ENCODE measurements around the gene NACC1. TPM values are rescaled to one million over a fixed set of nuclear protein-coding genes. Genes with fewer than 3 reads are reported as not detected.
"Not testable (repeated sequence)": the region's sequence is repeated elsewhere in the genome, so short reads cannot be mapped to it uniquely, and the experiment has no call there.

The NACC1 gene
- total and polyA plus RNA-seq, 7 donors, result 11.9 to 63.4 (median 43.5) TPM

DNA sequence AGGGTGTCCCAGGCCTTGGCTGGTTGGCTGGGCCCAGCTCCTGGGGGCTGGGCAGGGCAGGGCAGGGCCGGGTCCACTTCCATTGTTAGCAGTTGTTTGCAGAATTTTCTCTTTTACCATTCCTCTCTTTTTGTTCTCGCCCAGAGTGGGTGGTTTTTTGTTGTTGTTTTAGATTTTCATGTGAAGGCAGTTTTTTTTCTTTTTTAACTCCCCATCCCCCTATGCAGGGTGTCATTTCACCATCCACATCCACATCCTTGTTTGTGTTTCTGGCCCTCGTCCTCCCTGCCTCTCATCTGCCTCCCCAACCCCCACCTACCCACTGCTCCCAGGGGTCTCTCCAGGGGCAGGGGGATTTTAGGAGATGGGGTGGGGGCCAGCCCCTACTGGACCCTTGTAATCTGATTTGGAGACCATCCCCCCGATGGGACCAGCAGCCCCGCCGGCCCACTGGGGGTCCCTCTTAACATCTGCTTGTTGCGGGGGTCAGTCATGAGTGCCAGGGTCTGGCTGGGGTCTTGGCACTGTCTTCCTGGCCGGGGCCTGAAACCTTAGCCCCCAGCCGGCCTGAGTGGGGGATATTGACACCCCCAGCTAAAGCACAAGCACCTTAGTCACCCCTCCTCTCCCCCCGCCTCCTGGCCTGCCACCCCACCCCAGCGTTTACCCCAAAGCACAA is 21.7 kb downstream of the NACC1 start:
- 71 to 79% (median 75%) methylated on average over 11 of the region's 11 CpGs for WGBS, 3 donors
- H3K27ac ChIP-seq, result no peak overlapping the region
- ATAC-seq (no peak), DNase-seq (no peak)
- H3K9me3 ChIP-seq, result no peaks in the 10 kb centered on the region
- no peaks in the 10 kb centered on the region for H3K27me3 ChIP-seq (ENCODE audit: insufficient read depth in 3 of 3, low read length in 2 of 3)
- peaks cover 0 to 64% of the 10 kb centered on the region in 2 donors for H3K36me3 ChIP-seq (ENCODE audit: insufficient read depth in 1 of 2, low read depth in 1 of 2)
- TF ChIP-seq, protein P1, sequence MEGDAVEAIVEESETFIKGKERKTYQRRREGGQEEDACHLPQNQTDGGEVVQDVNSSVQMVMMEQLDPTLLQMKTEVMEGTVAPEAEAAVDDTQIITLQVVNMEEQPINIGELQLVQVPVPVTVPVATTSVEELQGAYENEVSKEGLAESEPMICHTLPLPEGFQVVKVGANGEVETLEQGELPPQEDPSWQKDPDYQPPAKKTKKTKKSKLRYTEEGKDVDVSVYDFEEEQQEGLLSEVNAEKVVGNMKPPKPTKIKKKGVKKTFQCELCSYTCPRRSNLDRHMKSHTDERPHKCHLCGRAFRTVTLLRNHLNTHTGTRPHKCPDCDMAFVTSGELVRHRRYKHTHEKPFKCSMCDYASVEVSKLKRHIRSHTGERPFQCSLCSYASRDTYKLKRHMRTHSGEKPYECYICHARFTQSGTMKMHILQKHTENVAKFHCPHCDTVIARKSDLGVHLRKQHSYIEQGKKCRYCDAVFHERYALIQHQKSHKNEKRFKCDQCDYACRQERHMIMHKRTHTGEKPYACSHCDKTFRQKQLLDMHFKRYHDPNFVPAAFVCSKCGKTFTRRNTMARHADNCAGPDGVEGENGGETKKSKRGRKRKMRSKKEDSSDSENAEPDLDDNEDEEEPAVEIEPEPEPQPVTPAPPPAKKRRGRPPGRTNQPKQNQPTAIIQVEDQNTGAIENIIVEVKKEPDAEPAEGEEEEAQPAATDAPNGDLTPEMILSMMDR (IDR thresholded peaks at IDR 0.05), result no peak
- H3K4me1 ChIP-seq, result peaks cover 4% of the 10 kb centered on the region
- intact Hi-C loops (cut with DNase I), result no loop called here
- no peak overlapping the region for H3K4me3 ChIP-seq

DNA sequence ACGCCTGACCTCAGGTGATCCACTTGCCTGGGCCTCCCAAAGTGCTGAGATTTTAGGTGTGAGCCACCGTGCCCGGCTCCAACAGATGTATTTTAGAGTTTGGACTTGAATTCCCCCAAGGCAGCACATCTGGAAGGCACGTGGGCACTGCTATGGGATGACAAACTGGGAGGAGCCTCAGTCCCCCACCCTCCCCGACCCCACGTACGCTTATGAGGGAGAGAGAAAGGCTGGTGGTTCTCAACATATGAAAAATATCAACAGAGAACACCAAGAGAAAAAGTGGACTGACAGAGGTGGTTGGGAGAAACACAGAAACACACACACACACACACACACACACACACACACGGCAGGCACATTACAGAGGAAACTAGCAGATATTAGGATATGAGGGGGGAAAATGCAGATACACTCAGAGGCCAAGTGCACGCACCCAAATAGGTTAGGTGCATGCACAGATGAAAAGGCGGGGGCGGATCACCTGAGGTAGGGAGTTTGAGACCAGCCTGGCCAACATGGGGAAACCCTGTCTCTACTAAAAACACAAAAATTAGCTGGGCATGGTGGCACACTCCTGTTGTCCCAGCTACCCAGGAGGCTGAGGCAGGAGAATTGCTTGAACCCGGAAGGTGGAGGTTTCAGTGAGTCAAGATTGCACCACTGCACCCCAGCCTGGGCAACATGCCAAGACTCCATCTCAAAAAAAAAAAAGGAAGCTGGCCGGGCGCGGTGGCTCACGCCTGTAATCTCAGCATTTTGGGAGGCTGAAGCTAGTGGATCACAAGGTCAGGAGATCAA is 28.9 kb downstream of the NACC1 start:
- no peak overlapping the region for H3K27ac ChIP-seq
- no peak overlapping the region for H3K4me3 ChIP-seq
- TF ChIP-seq, protein P1 (IDR thresholded peaks at IDR 0.05), result no peak
- H3K9me3 ChIP-seq, result no peaks in the 10 kb centered on the region
- WGBS, 3 donors, result 61 to 69% (median 67%) methylated on average over 15 to 16 of the region's 16 CpGs
- no peaks in the 10 kb centered on the region for H3K27me3 ChIP-seq (ENCODE audit: insufficient read depth in 3 of 3, low read length in 2 of 3)
- peaks cover 19% of the 10 kb centered on the region for H3K4me1 ChIP-seq
- intact Hi-C loops (cut with DNase I), result no loop called here
- no peak for ATAC-seq
- peak in 1 of 2 donors; percentile 67 for DNase-seq
- peaks cover 0 to 39% of the 10 kb centered on the region in 2 donors for H3K36me3 ChIP-seq (ENCODE audit: insufficient read depth in 1 of 2, low read depth in 1 of 2)

DNA sequence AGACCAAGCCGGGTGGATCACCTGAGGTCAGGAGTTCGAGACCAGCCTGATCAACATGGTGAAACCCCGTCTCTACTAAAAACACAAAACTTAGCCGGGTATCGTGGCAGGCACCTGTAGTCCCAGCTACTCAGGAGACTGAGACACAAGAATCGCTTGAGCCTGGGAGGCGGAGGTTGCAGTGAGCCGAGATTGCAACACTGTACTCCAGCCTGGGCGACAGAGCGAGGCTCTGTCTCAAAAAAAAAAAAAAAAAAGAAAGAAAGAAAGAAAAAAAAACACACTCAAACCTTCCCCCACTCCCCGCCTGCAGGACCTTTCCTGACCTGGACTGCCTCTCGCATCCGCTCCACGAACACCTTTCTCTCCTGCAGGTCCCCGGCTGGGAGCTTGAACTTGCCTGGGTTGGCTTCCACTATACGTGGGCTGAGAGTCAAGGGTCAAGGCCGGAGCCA is 31.1 kb downstream of the NACC1 start:
- Histone ChIP-seq H3K27ac (peak overlapping the region; percentile 96), H3K36me3 (ENCODE audit: insufficient read depth in 1 of 2, low read depth in 1 of 2) (peaks cover 0 to 24% of the 10 kb centered on the region in 2 donors), H3K4me1 (peaks cover 17% of the 10 kb centered on the region), H3K4me3 (peak overlapping the region; percentile 93)
- H3K9me3 ChIP-seq; ATAC-seq; H3K27me3 ChIP-seq (ENCODE audit: insufficient read depth in 3 of 3, low read length in 2 of 3); DNase-seq: not testable (repeated sequence)
- intact Hi-C loops (cut with DNase I), result loop anchor here in 1 of 2 donors (2.0 kb wide), 1 partner anchor 30 kb away; the partner anchor contains the start of gene NACC1
- WGBS, 3 donors, result 44 to 49% (median 47%) methylated on average over 16 to 17 of the region's 17 CpGs

DNA sequence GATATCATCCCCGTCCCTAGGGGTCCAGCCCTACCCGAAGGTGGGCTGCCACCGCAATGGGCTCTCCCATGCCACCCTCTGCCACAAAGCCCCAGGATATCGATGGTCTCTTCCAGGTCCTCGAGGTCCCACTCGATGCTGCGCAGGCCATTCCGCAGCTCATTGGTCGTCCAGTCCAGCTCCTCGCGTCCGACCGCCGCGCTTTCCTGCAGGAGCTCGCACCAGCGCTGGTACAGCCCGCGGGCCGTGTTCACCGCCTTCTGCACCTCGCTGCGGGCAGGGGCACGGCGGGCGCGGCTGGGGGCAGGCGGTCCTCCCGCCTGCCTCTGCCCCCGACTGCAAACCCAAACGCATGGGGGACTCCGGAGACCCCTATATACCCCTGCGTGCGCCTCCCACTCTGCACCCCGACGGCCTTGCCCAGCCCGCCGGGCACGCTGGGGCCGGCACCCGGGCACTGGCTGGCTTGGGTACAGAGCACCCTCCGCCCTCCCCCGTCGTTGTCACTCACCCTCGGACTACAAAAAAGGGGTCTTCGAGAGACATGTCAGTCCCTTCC is 31.6 kb downstream of the NACC1 start:
- Histone ChIP-seq H3K9me3 (no peaks in the 10 kb centered on the region), H3K4me1 (peaks cover 17% of the 10 kb centered on the region), H3K27me3 (ENCODE audit: insufficient read depth in 3 of 3, low read length in 2 of 3) (no peaks in the 10 kb centered on the region), H3K36me3 (ENCODE audit: insufficient read depth in 1 of 2, low read depth in 1 of 2) (peaks cover 0 to 19% of the 10 kb centered on the region in 2 donors), H3K27ac (peak overlapping the region; percentile 96), H3K4me3 (peak overlapping the region; percentile 93)
- DNase-seq (peak; percentile 62 to 73), ATAC-seq (peak; percentile 3 to 23 (median 10))
- TF ChIP-seq, protein P1 (IDR thresholded peaks at IDR 0.05), result no peak
- intact Hi-C loops (cut with DNase I), result loop anchor here (1.0 to 5.0 kb wide), 4 partner anchors 31 to 1413 kb away; partner anchors contain the start of gene NACC1 (in 2 of the 2)
- 0 to 1% (median 1%) methylated on average over 41 to 46 of the region's 46 CpGs for WGBS, 3 donors

Measured in psoas muscle (tissue), 8 donors.